Measurements from ENCODE around the gene TRIP6. TPM values are rescaled to one million over a fixed set of nuclear protein-coding genes. Genes with fewer than 3 reads are reported as not detected.

TRIP6 gene
- total RNA-seq, 1 donor from 2014 or later = 38.7 TPM

DNA sequence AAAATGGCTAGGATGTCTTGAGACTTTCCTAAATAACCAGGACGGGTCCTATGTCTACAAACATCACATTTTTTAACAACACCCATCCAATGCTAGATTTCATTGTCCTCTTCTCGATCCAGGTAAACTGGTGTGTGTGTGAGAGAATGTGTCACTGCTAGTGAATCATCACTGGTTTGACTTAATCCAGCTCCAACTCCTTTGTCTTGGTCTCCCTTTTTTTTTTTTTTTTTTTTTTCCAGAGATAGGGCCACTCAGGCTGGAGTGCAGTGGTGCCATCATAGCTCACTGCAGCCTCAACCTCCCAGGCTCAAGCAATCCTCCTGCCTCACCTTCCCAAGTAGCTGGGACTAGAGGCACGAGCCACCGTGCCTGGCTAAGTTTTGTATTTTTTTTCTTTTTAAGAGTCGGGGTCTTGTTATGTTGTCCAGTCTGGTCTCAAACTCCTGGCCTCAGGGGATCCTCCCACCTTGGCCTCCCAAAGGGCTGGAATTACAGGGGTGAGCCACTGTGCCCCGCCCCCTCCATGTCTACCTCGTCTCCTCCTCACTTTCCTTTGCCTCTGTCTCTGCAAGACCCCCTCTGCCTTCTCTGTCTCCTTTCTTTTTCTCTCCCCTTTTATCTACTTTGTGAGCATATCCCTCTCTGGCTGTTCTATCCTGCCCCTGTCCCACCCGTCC, 24.5 kb downstream of the TRIP6 start:
- DNase-seq (ENCODE audit: low spot score) = no peak
- peak overlapping the region; percentile 77 for H3K4me3 Mint-ChIP-seq (ENCODE audit: low read depth)
- intact Hi-C loops (cut with micrococcal nuclease) = no loop called here
- H3K4me1 Mint-ChIP-seq (ENCODE audit: low read depth) = peaks cover 35% of the 10 kb centered on the region
- H3K27ac Mint-ChIP-seq = peak overlapping the region; percentile 67
- H3K9me3 Mint-ChIP-seq = no peaks in the 10 kb centered on the region
- H3K27me3 Mint-ChIP-seq (ENCODE audit: low read depth) = peaks cover 37% of the 10 kb centered on the region
- H3K36me3 Mint-ChIP-seq (ENCODE audit: low read depth) = peaks cover 21% of the 10 kb centered on the region

DNA sequence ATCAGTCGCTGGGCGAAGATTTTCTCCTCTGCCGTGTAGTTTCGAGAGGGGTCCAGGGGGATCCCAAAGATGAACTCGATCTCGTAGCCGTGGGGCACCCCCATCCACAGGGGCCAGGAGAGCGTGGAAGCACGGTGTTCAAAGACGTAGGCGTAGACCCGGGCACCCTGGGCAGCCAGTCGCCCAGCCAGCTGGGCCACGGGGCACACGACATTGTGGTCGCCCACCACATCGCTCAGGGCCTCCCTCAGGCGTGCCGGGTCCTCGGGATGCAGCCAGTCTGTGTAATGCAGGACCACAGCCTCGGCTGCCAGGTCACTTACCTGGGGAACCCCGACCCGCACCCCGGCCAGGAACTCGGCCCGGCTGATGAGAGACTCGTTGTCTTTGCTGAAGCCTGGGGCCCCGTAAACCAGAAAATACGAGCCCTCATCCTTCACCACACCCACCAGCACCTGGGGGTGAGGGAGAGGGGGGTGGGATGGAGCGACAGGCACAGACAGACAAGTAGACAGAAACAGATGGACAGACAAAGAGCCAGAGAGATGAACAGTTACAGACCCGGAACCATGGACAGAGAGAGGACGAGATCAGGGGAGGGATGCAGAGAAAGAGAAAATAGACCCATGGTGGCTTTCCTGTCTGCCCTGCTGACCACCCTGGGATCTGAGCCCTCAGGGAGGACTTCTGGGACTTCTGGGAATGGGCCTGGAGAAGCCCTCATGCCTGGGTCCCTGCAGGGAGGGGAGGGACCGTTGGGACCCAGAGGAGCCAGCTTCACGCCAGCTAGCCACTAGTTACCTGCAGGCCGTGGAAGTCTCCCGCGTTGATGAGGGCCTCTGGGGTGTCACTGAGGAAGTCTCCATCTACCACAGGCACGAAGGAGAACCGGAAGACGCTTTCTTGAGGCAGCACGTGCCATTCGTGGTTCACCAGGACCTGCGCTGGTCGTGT, 25.5 kb downstream of the TRIP6 start:
- intact Hi-C loops (cut with micrococcal nuclease) = no loop called here
- H3K4me3 Mint-ChIP-seq (ENCODE audit: low read depth) = peak overlapping the region; percentile 8
- no peaks in the 10 kb centered on the region for H3K9me3 Mint-ChIP-seq
- no peak for DNase-seq (ENCODE audit: low spot score)
- no peak overlapping the region for H3K27ac Mint-ChIP-seq
- H3K27me3 Mint-ChIP-seq (ENCODE audit: low read depth) = peaks cover 42% of the 10 kb centered on the region
- peaks cover 12% of the 10 kb centered on the region for H3K36me3 Mint-ChIP-seq (ENCODE audit: low read depth)
- H3K4me1 Mint-ChIP-seq (ENCODE audit: low read depth) = peaks cover 27% of the 10 kb centered on the region

DNA sequence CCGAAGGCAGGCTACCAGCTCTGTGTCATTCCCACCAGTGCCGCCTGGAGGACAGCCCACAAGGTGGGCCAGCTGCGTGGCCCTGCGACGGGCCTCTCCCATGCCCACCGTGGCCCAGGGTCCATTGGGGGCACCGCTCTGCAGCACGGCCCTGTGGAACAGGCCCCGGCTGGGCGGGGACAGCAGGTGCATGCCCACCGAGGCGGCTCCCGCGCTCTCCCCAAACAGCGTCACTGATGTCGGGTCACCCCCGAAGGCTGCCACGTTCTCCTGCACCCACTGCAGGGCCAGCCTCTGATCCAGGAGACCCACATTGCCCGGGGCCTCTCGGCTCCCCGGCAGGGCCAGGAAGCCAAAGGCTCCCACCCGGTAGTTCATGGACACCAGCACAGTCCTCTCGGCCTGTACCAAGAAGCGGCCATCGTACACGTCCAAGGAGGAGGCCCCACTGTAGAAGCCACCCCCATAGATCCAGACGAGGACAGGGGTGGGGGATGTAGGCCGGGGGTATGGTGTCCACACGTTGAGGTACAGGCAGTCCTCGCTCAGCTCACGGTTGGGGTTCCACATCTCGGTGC, 26.2 kb downstream of the TRIP6 start:
- peaks cover 20% of the 10 kb centered on the region for H3K4me1 Mint-ChIP-seq (ENCODE audit: low read depth)
- intact Hi-C loops (cut with micrococcal nuclease) = no loop called here
- H3K4me3 Mint-ChIP-seq (ENCODE audit: low read depth) = no peak overlapping the region

DNA sequence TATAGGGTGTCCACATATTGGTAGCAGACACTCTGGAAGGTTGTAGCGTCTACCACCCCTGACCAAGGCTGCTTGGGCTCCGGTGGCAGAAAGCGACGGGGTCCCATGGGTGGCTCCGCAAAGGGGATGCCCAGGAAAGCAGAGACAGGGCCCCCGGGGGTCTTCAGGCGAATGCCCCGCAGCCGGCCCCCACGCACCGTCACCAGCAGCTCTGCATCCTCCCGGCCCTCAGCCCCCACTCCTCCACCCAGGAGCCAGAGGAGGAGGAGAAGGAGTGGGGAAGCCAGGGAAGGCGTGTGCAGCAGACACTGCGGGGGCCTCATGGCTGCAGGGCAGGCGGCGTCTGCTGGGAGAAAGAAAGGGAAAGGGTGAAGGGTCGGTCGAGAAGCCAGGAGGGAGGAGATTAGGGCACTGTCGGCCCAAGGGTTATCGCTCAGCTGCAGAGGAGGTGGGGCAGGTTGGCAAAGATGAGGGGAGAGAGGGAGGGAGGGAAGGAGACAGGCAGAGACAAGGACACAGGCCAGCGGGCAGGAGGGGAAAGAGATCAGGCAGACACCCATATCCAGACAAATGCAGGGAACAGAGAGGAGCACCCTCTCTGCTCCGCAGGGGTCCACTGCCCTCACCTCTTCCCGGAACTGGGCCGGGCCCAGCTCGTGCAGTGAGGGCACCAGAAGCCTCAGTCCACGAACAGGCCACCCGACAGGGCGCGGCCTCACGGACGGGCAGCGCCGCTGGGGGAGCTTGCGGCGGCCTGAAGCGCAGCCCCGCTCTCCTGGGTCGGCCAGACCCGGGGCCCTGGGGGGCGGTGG, 26.9 kb downstream of the TRIP6 start:
- intact Hi-C loops (cut with micrococcal nuclease) = no loop called here
- Mint-ChIP-seq H3K4me1 (ENCODE audit: low read depth) (peaks cover 16% of the 10 kb centered on the region), H3K9me3 (no peaks in the 10 kb centered on the region), H3K27ac (no peak overlapping the region), H3K36me3 (ENCODE audit: low read depth) (no peaks in the 10 kb centered on the region), H3K4me3 (ENCODE audit: low read depth) (peak overlapping the region; percentile 39), H3K27me3 (ENCODE audit: low read depth) (peaks cover 50% of the 10 kb centered on the region)
- DNase-seq (ENCODE audit: low spot score) = no peak

More for the DNA sequence above, 26.2 kb downstream of the TRIP6 start:
- Mint-ChIP-seq H3K27ac (no peak overlapping the region), H3K27me3 (ENCODE audit: low read depth) (peaks cover 50% of the 10 kb centered on the region), H3K36me3 (ENCODE audit: low read depth) (peaks cover 4% of the 10 kb centered on the region), H3K9me3 (no peaks in the 10 kb centered on the region)
- no peak for DNase-seq (ENCODE audit: low spot score)

DNA sequence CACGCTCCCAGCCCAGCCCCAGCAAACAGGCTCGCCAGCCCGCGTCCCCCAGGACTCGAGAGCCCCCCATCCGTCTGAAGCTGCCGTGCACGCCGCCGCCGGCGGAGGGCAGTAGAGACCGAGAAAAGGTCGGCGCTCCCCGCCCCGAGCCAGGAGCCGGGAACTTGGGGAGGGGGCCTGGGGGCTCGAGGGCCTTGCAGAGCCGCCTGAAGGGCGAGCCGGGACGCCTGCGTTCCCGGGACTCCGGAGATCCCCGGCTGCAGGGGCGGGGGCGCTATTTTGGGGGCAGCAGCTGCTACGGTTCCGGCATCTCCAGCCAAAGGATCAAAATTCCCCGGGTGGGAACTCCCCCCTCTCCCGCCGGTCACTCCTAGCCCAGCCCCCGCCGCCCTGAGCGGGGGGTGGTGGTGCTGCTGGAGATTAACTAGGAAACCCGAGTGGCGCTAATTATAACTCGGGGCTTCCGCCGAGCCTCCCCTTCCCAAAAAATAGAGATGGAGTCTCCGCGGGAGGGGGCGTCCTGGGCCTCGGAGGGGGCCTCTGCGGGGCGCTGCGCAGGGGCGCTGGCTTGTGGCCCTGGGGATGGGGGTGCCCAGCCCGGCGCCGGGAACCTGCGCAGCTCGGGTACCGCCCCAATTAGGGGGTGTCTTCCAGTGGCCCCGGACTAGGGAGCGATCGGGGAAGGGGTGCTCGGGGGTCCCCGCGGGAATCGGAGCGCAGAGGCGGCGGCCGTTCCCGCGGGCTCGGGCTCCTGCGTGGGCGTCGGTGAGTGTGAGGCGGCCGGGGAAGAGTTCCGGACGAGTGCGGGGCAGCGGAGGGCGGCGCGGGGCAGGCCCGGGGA, 27.9 kb downstream of the TRIP6 start:
- no peak for DNase-seq (ENCODE audit: low spot score)
- no peaks in the 10 kb centered on the region for H3K9me3 Mint-ChIP-seq
- H3K27me3 Mint-ChIP-seq (ENCODE audit: low read depth) = peaks cover 53% of the 10 kb centered on the region
- H3K27ac Mint-ChIP-seq = no peak overlapping the region
- no peak overlapping the region for H3K4me3 Mint-ChIP-seq (ENCODE audit: low read depth)
- intact Hi-C loops (cut with micrococcal nuclease) = no loop called here
- H3K36me3 Mint-ChIP-seq (ENCODE audit: low read depth) = no peaks in the 10 kb centered on the region
- peaks cover 16% of the 10 kb centered on the region for H3K4me1 Mint-ChIP-seq (ENCODE audit: low read depth)

DNA sequence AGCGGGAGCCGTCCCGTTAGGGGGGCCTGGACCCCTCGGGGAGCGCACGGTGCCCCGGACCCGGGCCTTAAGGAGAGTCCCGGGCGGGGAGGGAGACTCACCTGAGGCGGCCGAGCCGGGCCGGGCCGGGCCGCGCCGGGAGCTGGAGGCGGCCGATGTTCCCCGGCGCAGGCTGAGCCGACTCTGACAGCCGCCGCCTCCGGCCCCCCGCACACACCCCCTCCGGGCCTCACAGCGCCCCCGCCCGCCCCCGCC, 28.4 kb downstream of the TRIP6 start, which contains the start of gene ACHE:
TSS of gene ACHE (minus strand) at position 188 of the 255 bp plus-strand sequence. CDS start 1,656 bp downstream, outside the sequence.
- peak within 1 kb of the TSS; percentile 63 for H3K4me3 Mint-ChIP-seq (ENCODE audit: low read depth)
- no peaks in the 10 kb centered on the region for H3K9me3 Mint-ChIP-seq
- H3K27me3 Mint-ChIP-seq (ENCODE audit: low read depth) = peaks cover 52% of the 10 kb centered on the region
- no peaks in the 10 kb centered on the region for H3K36me3 Mint-ChIP-seq (ENCODE audit: low read depth)
- no peak within 1 kb of the TSS for H3K27ac Mint-ChIP-seq
- intact Hi-C loops (cut with micrococcal nuclease) = no loop called here
- H3K4me1 Mint-ChIP-seq (ENCODE audit: low read depth) = peaks cover 10% of the 10 kb centered on the region
- DNase-seq (ENCODE audit: low spot score) = no peak

DNA sequence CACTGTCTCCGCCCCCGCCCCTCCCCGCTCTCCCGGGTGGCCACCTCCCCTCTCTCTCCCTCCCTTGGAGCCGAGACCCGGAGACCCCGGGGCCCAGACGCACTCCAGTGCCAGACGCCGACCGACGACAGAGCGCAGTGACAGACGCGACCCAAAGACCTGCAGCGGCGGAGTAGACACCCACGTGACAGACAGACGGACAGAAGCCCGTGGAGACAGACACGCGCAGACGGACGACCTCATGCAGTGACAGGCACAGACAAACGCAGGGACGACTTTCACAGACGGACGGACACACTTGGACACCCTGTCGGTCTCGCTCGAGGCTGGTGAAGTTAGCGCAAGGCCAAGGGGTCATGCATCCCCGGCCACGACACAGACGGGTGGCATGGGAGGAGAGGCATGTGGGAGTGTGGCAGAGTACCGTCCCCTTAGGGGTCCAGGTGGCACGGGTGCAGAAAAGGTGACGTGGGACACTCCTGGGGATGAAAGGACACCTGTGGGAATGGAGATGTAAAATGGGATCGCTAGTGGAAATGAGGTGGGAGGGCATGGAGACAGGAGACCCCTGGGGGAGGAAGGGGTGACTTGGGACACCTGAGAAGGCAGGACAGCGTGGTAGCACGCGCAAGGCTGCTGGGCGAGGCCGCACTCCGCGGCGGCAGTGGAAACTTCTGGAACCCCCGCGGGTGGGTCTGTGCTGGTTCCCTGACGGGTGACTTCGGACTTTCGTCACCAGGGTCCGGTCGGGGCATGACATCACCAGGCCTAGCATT, 29.0 kb downstream of the TRIP6 start:
- Mint-ChIP-seq H3K36me3 (ENCODE audit: low read depth) (no peaks in the 10 kb centered on the region), H3K27me3 (ENCODE audit: low read depth) (peaks cover 51% of the 10 kb centered on the region), H3K27ac (no peak overlapping the region), H3K4me3 (ENCODE audit: low read depth) (peak overlapping the region; percentile 63), H3K9me3 (no peaks in the 10 kb centered on the region), H3K4me1 (ENCODE audit: low read depth) (peaks cover 9% of the 10 kb centered on the region)
- intact Hi-C loops (cut with micrococcal nuclease) = no loop called here
- DNase-seq (ENCODE audit: low spot score) = no peak

DNA sequence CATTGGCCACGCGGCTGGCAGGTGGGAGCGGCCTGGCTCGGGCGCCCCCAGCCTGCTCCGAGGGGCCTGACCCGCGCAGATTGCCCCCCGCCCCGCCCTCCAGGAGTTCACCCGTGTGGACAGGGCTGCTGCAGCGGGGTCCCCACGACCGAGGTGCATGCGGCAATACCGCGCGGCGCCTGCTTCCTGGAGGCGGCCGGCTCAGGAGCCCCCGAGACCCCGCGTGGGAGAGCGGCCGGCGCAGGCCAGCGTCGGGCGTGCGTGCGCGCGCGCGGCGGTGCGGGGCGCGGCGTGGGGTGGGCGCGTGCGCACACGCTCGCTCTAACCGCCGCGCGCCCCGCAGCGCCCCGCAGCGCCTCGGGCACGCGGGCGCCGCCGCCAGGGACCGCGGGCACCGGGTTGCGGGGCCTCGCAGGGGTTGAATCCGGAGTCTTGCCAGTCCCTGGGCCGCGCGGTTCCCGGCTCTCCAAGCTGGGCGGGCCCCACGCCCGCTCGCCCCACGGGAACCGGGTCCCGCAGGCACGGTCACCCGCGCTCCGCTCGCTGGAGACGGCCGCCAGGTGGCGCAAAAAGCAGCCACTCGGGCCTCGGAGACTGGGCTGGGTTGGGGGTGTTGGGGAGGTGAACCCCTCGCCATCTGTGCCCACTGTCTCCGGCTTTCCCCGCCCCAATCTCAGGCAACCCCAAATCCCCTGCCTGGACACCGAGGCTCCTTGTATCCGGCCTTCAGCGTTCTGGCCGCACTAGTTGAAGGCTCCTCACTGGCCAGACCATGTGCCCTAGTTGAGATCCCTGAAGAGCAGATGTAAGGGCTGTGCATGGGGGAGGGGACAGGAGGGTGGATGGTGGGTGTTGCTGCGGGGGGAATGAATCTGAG, 29.8 kb downstream of the TRIP6 start:
- Mint-ChIP-seq H3K4me1 (ENCODE audit: low read depth) (peaks cover 5% of the 10 kb centered on the region), H3K4me3 (ENCODE audit: low read depth) (peak overlapping the region; percentile 21), H3K27ac (no peak overlapping the region), H3K36me3 (ENCODE audit: low read depth) (no peaks in the 10 kb centered on the region), H3K9me3 (no peaks in the 10 kb centered on the region), H3K27me3 (ENCODE audit: low read depth) (peaks cover 45% of the 10 kb centered on the region)
- intact Hi-C loops (cut with micrococcal nuclease) = loop anchor here (1.0 kb wide), 2 partner anchors 162 to 180 kb away; no protein-coding TSS in a partner anchor
- no peak for DNase-seq (ENCODE audit: low spot score)

DNA sequence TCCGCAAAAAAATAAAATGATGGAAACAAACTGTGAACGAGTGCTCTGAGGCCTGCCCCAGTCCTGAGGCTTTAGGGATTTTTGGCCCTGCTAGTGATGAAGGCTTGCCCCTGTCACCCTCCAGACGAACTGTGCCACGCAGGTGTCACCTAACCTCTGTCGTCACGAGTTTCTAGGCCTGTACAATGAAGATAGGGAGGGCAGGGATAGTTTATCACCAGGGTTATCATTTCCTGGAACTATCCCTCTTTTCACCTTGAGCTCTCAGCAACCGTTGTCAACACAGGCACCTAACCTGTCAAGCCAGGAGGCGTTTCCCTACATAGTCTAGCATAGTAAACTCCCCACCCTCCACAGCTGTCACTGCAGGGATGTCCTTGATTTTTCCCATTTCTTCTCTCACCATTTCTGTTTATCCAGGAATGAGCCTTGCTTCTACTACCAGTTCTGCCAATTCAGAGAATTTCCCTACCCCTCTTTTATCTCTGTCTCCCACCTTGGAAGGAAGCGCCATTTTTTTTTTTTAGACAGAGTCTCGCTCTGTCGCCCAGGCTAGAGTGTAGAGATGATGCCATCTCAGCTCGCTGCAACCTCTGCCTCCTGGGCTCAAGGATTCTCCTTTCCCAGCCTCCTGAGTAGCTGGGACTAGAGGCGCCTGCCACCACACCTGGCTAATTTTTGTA, 30.7 kb downstream of the TRIP6 start:
- Mint-ChIP-seq H3K27ac (no peak overlapping the region), H3K36me3 (ENCODE audit: low read depth) (no peaks in the 10 kb centered on the region), H3K9me3 (no peaks in the 10 kb centered on the region), H3K4me3 (ENCODE audit: low read depth) (no peak overlapping the region), H3K27me3 (ENCODE audit: low read depth) (peaks cover 37% of the 10 kb centered on the region), H3K4me1 (ENCODE audit: low read depth) (peaks cover 5% of the 10 kb centered on the region)
- no peak for DNase-seq (ENCODE audit: low spot score)
- intact Hi-C loops (cut with micrococcal nuclease) = loop anchor here (1.0 kb wide), 2 partner anchors 161 to 179 kb away; no protein-coding TSS in a partner anchor

DNA sequence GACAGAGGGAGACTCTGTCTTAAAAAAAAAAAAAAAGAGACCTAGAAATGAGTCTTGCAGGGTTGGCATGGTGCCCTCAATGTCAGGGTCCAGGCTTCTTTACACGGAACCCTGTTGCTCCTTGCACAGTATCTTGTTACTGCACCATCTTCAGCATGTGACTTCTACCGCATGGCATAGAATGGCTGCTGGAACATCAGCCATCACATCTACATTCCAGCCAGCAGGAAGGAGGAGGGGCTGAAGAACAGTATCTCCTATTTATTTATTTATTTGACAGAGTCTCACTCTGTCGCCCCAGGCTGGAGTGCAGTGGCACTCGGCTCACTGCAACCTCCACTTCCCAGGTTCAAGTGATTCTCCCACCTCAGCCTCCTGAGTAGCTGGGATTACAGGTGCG, 32.2 kb downstream of the TRIP6 start:
- no peaks in the 10 kb centered on the region for H3K9me3 Mint-ChIP-seq
- intact Hi-C loops (cut with micrococcal nuclease) = no loop called here
- DNase-seq (ENCODE audit: low spot score) = no peak
- H3K27me3 Mint-ChIP-seq (ENCODE audit: low read depth) = peaks cover 29% of the 10 kb centered on the region
- no peak overlapping the region for H3K4me3 Mint-ChIP-seq (ENCODE audit: low read depth)
- no peaks in the 10 kb centered on the region for H3K36me3 Mint-ChIP-seq (ENCODE audit: low read depth)
- no peak overlapping the region for H3K27ac Mint-ChIP-seq
- H3K4me1 Mint-ChIP-seq (ENCODE audit: low read depth) = peaks cover 5% of the 10 kb centered on the region

Measured in activated T-helper 2 cell treated with anti-CD3 and anti-CD28 coated beads, Interferon-gamma antibody, Interleukin-2, Interleukin-4, amounts not matched to agents 10 μg/mL and 5 μg/mL and 100 μg/mL, durations not matched to agents 14 hours and 24 hours and 36 hours (primary cell).